Sigmoid colon (tissue), 7 donors: ENCODE measurements around the gene MMP24. TPM values are rescaled to one million over a fixed set of nuclear protein-coding genes. Genes with fewer than 3 reads are reported as not detected.

Experiments used
- DNase-seq: peaks from one replicate; pipeline ENCODE4 v3.0.0-alpha.2; 2019
- H3K27ac ChIP-seq, 4 donors: fragments of 200-600 bp; sonication (generic); one replicate each; pipeline ENCODE4 v1.5.1; 2016 to 2019; ENCODE audit warnings: mild to moderate bottlenecking in 1 of 4
- H3K27me3 ChIP-seq, 3 donors: fragments of 200-600 bp; sonication (generic); one replicate each; pipeline ENCODE4 v1.5.1; 2019; ENCODE audit warnings: mild to moderate bottlenecking in 1 of 3
- H3K36me3 ChIP-seq, 4 donors: fragments of 200-600 bp; sonication (generic); one replicate each; pipeline ENCODE4 v1.5.1; 2016 to 2019
- H3K4me1 ChIP-seq, 4 donors: fragments of 200-600 bp; sonication (generic); one replicate each; pipeline ENCODE4 v1.5.1; 2017 to 2019
- H3K4me3 ChIP-seq, 4 donors: fragments of 200-600 bp; sonication (generic); one replicate each; pipeline ENCODE4 v1.5.1; 2017 to 2019; ENCODE audit warnings: mild to moderate bottlenecking in 2 of 4, moderate library complexity in 1 of 4
- H3K9me3 ChIP-seq, 4 donors: fragments of 200-600 bp in 3 of 4; sonication (generic) in 3 of 4; one replicate each; pipeline versions ENCODE4 v1.5.1 to v1.6.1; 2013 to 2019
- CTCF ChIP-seq, 4 experiments: fragments of 450-650 bp in 3 of 4; fragments of 200-600 bp in 1 of 4; IDR thresholded peaks; one replicate each; pipeline ENCODE4 v1.5.1; 2016 to 2019; ENCODE audit warnings: antibody characterized with exemption in 4 of 4, mild to moderate bottlenecking in 3 of 4, moderate library complexity in 2 of 4
- EP300 ChIP-seq, 4 donors: sonication (generic); formaldehyde crosslinking; IDR thresholded peaks; one replicate each; pipeline ENCODE4 v1.6.1; 2017; ENCODE audit warnings: antibody characterized with exemption in 4 of 4
- POLR2A ChIP-seq, 2 donors: fragments of 450-650 bp; IDR thresholded peaks; one replicate each; pipeline ENCODE4 v1.6.1; 2016; ENCODE audit warnings: antibody characterized with exemption in 2 of 2, mild to moderate bottlenecking in 2 of 2, moderate library complexity in 2 of 2
- POLR2AphosphoS5 ChIP-seq, 4 donors: sonication (generic); formaldehyde crosslinking; IDR thresholded peaks; one replicate each; pipeline ENCODE4 v1.6.1; 2017; ENCODE audit warnings: antibody characterized with exemption in 4 of 4
- WGBS, 2 donors: extraction: QIAGEN DNeasy Blood & Tissue Kit; methylation state at CpG; one replicate each; pipeline ENCODE4 v1.1.7; 2013; 5-methylcytosine and 5-hydroxymethylcytosine counted together
- intact Hi-C: fragments of 100-400 bp; cut with DNase I; formaldehyde crosslinking; loops from one replicate; pipeline ENCODE4 v1.15.1; 2023
- polyA plus RNA-seq, 3 donors: library from polyadenylated mRNA; stranded (reverse); fragments of 200-250 nt; gene quantifications; one replicate each; pipeline ENCODE4 v1.2.3, GENCODE V29; 2013
- total RNA-seq, 4 donors: library from RNA; depleted of rRNA; stranded (reverse); fragments of >200 nt; gene quantifications; one replicate each; pipeline ENCODE4 v1.1.0, GENCODE V29; 2016
- donor health status: healthy with polysubstance abuse.
- donor health status: Bipolar disorder and iron deficiency.
- donor health status: healthy.

MMP24 gene
- total and polyA plus RNA-seq, 7 donors: under 0.01 to 1.4 (median 0.46) TPM

DNA sequence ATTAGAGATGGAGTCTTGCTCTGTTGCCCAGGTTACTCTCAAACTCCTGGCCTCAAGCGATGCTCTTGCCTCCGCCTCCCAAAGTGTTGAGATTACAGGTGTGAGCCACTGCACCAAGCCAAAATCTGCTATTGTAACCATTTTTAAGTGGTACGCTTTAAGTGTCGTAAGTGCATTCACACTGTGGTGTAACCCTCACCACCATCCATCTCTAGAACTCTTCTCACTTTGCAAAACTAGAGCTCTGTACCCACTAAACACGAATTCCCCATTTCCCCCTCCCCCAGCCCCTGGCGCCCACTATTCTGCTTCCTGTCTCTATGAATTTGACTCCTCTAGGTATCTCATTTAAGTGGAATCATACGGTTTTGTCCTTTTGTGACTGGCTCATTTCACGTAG lies 68.6 kb downstream of the MMP24 start:
- TF ChIP-seq POLR2AphosphoS5 (IDR thresholded peaks at IDR 0.05) (no peak), CTCF (IDR thresholded peaks at IDR 0.05) (no peak), EP300 (IDR thresholded peaks at IDR 0.05) (no peak), POLR2A (IDR thresholded peaks at IDR 0.05) (no peak)
- 73 to 86% methylated on average over 8 of the region's 8 CpGs for WGBS, 2 donors
- Histone ChIP-seq H3K27ac (no peak overlapping the region), H3K9me3 (no peaks in the 10 kb centered on the region), H3K4me3 (no peak overlapping the region), H3K36me3 (no peaks in the 10 kb centered on the region), H3K4me1 (no peaks in the 10 kb centered on the region), H3K27me3 (peaks cover 0 to 4% (median 0%) of the 10 kb centered on the region in 3 donors)
- no peak for DNase-seq
- intact Hi-C loops: no loop called here

GRCh38 chr20:35295674-35296073 lies 69.2 kb downstream of the MMP24 start:
- no peak for DNase-seq
- no peak overlapping the region for H3K4me3 ChIP-seq
- peaks cover 0 to 4% (median 0%) of the 10 kb centered on the region in 3 donors for H3K27me3 ChIP-seq
- intact Hi-C loops: no loop called here
- WGBS, 2 donors: 73 to 83% methylated on average over 8 of the region's 8 CpGs
- no peaks in the 10 kb centered on the region for H3K36me3 ChIP-seq
- H3K9me3 ChIP-seq: no peaks in the 10 kb centered on the region
- H3K4me1 ChIP-seq: no peaks in the 10 kb centered on the region
- no peak for TF ChIP-seq POLR2A (IDR thresholded peaks at IDR 0.05)
- no peak for TF ChIP-seq CTCF (IDR thresholded peaks at IDR 0.05)
- TF ChIP-seq EP300 (IDR thresholded peaks at IDR 0.05): no peak
- no peak for TF ChIP-seq POLR2AphosphoS5 (IDR thresholded peaks at IDR 0.05)
- no peak overlapping the region for H3K27ac ChIP-seq

GRCh38 chr20:35296101-35296554 lies 69.6 kb downstream of the MMP24 start:
- no peaks in the 10 kb centered on the region for H3K9me3 ChIP-seq
- no peaks in the 10 kb centered on the region for H3K36me3 ChIP-seq
- TF ChIP-seq POLR2A (IDR thresholded peaks at IDR 0.05) (no peak), EP300 (IDR thresholded peaks at IDR 0.05) (no peak), CTCF (IDR thresholded peaks at IDR 0.05) (no peak), POLR2AphosphoS5 (IDR thresholded peaks at IDR 0.05) (no peak)
- WGBS, 2 donors: 47 to 61% methylated on average over 9 of the region's 9 CpGs
- no peak overlapping the region for H3K27ac ChIP-seq
- H3K4me3 ChIP-seq: no peak overlapping the region
- intact Hi-C loops: no loop called here
- DNase-seq: no peak
- H3K4me1 ChIP-seq: no peaks in the 10 kb centered on the region
- H3K27me3 ChIP-seq: peaks cover 0 to 4% (median 0%) of the 10 kb centered on the region in 3 donors

GRCh38 chr20:35297155-35297554 lies 70.7 kb downstream of the MMP24 start:
- H3K4me3 ChIP-seq: no peak overlapping the region
- intact Hi-C loops: no loop called here
- no peak for DNase-seq
- H3K27ac ChIP-seq: no peak overlapping the region
- no peaks in the 10 kb centered on the region for H3K36me3 ChIP-seq
- no peaks in the 10 kb centered on the region for H3K9me3 ChIP-seq
- no peaks in the 10 kb centered on the region for H3K27me3 ChIP-seq
- H3K4me1 ChIP-seq: peaks cover 0 to 6% (median 2%) of the 10 kb centered on the region in 4 donors
- WGBS, 2 donors: 57 to 70% methylated on average over 8 of the region's 8 CpGs
- TF ChIP-seq POLR2A (IDR thresholded peaks at IDR 0.05) (no peak), POLR2AphosphoS5 (IDR thresholded peaks at IDR 0.05) (no peak), CTCF (IDR thresholded peaks at IDR 0.05) (no peak), EP300 (IDR thresholded peaks at IDR 0.05) (no peak)

DNA sequence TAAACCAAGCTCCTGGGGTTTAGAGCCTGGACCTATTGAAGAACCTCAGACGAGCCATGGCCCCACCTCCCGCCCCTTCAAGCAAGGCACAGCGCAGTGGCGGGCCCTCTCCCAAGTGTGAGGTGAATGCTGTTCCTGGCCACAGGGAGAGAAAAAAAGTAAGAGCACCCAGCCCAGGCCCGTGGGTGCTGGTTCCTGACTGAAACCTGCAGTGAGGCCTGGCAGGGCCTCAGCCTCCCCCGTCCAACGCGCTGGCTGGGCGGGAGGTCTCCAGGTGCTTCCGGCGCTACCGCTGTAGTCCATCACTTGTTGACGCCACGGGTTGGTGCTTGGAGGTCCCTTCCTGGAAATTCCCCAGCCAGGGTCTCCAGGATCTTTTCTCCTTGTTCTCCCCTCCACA lies 71.2 kb downstream of the MMP24 start:
- no peak for TF ChIP-seq POLR2AphosphoS5 (IDR thresholded peaks at IDR 0.05)
- no peak for TF ChIP-seq CTCF (IDR thresholded peaks at IDR 0.05)
- no peak for TF ChIP-seq EP300 (IDR thresholded peaks at IDR 0.05)
- no peak for TF ChIP-seq POLR2A (IDR thresholded peaks at IDR 0.05)
- H3K27ac ChIP-seq: no peak overlapping the region
- no peaks in the 10 kb centered on the region for H3K9me3 ChIP-seq
- H3K4me3 ChIP-seq: no peak overlapping the region
- no peak for DNase-seq
- no peaks in the 10 kb centered on the region for H3K36me3 ChIP-seq
- intact Hi-C loops: no loop called here
- 93% methylated on average over 14 of the region's 14 CpGs for WGBS, 2 donors
- H3K4me1 ChIP-seq: peaks cover 0 to 12% (median 7%) of the 10 kb centered on the region in 4 donors
- no peaks in the 10 kb centered on the region for H3K27me3 ChIP-seq
